ENCODE results near the gene OR1S1. TPM values are rescaled to one million over a fixed set of nuclear protein-coding genes. Genes with fewer than 3 reads are reported as not detected.

OR1S1 gene
- total RNA-seq, 2 experiments from 2014 or later, result not detected

DNA sequence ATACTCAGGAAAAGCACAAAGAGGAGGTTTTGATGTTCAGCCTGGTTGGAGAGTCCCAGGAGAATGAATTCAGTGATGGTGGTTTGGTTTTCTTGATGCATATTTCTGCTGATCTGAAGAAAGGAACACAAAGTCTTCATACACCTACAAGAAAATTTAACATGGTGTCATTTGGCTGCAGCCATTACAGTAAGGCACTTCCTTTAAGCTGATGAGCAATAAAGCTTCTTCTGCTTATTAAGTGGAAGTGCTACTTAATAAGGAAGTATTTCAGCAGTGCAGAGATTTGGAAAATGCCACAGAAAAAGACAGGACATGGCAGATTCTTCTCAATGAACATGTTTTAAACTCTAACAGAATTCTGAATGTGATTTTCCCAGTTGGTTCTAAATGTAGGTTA, 8.5 kb upstream of the OR1S1 start, which contains the start of gene OR1S2:
TSS of gene OR1S2 (minus strand) at position 101 of the 400 bp plus-strand sequence. CDS start at position 101, 0 bp downstream.
- H3K27ac ChIP-seq (ENCODE audit: low read depth in 1 of 2, low read length in 2 of 2), result no peak within 1 kb of the TSS
- H3K4me3 ChIP-seq (ENCODE audit: low read length), result no peak within 1 kb of the TSS
- intact Hi-C loops (cut with DNase I, micrococcal nuclease), result no loop called here
- H3K36me3 ChIP-seq (ENCODE audit: insufficient read depth, low read length), result no peaks in the 10 kb centered on the region
- peaks cover 50% of the 10 kb centered on the region for H3K27me3 Mint-ChIP-seq
- ATAC-seq (ENCODE audit: poor library complexity), result no peak
- no peak within 1 kb of the TSS for H3K27ac Mint-ChIP-seq
- H3K4me3 Mint-ChIP-seq, result no peak within 1 kb of the TSS
- TF ChIP-seq CTCF (IDR thresholded peaks at IDR 0.05), result no peak
- no peaks in the 10 kb centered on the region for H3K36me3 Mint-ChIP-seq (ENCODE audit: low read depth)
- no peaks in the 10 kb centered on the region for H3K4me1 ChIP-seq (ENCODE audit: insufficient read depth, low read length)
- ChIA-PET POLR2A (no interaction called here), CTCF (no interaction called here)
- DNase-seq, result no peak
- no peaks in the 10 kb centered on the region for H3K27me3 ChIP-seq (ENCODE audit: control insufficient read depth in 1 of 2, insufficient read depth in 2 of 2, low read length in 2 of 2)
- no peaks in the 10 kb centered on the region for H3K4me1 Mint-ChIP-seq (ENCODE audit: low read depth)
- peaks cover 6% of the 10 kb centered on the region for H3K9me3 Mint-ChIP-seq
- no peaks in the 10 kb centered on the region for H3K9me3 ChIP-seq (ENCODE audit: control insufficient read depth in 1 of 2, insufficient read depth in 1 of 2, low read length in 2 of 2)

GRCh38 chr11:58216476-58216875, 4.0 kb downstream of the OR1S1 start:
- no peak overlapping the region for H3K27ac Mint-ChIP-seq
- H3K27ac ChIP-seq (ENCODE audit: low read depth in 1 of 2, low read length in 2 of 2), result no peak overlapping the region
- no peak for TF ChIP-seq CTCF (IDR thresholded peaks at IDR 0.05)
- no peak for ATAC-seq (ENCODE audit: poor library complexity)
- no peaks in the 10 kb centered on the region for H3K4me1 Mint-ChIP-seq (ENCODE audit: low read depth)
- H3K27me3 Mint-ChIP-seq, result peaks cover 19% of the 10 kb centered on the region
- H3K4me1 ChIP-seq (ENCODE audit: insufficient read depth, low read length), result no peaks in the 10 kb centered on the region
- intact Hi-C loops (cut with DNase I, micrococcal nuclease), result no loop called here
- H3K4me3 ChIP-seq (ENCODE audit: low read length), result no peak overlapping the region
- H3K36me3 ChIP-seq (ENCODE audit: insufficient read depth, low read length), result no peaks in the 10 kb centered on the region
- H3K9me3 ChIP-seq (ENCODE audit: control insufficient read depth in 1 of 2, insufficient read depth in 1 of 2, low read length in 2 of 2), result no peaks in the 10 kb centered on the region
- no peak for DNase-seq
- CTCF ChIA-PET, result no interaction called here
- no peaks in the 10 kb centered on the region for H3K27me3 ChIP-seq (ENCODE audit: control insufficient read depth in 1 of 2, insufficient read depth in 2 of 2, low read length in 2 of 2)
- no peaks in the 10 kb centered on the region for H3K9me3 Mint-ChIP-seq
- H3K4me3 Mint-ChIP-seq, result no peak overlapping the region
- no peaks in the 10 kb centered on the region for H3K36me3 Mint-ChIP-seq (ENCODE audit: low read depth)
- POLR2A ChIA-PET, result no interaction called here

DNA sequence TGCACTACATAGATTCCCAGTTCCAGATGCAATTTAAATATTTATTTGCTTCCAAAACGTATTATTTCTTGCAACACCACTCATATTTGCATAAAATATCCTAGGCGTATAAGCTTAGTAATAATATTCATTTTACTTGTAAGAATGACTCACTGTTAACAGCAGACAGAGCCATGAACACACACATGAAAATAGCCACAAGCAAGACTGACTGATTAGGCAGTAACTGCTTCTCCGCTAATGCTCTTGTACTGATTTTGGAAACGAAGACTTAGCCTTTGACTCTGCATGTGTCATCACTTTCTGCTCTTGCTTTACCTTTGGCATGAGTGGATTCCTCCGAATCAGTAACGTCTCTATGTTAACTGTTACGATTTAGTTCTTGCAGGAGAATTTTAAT, 10.2 kb downstream of the OR1S1 start:
- ATAC-seq (ENCODE audit: poor library complexity) (no peak), DNase-seq (no peak)
- Histone ChIP-seq H3K36me3 (ENCODE audit: insufficient read depth, low read length) (no peaks in the 10 kb centered on the region), H3K9me3 (ENCODE audit: control insufficient read depth in 1 of 2, insufficient read depth in 1 of 2, low read length in 2 of 2) (peaks cover 0 to under 1% of the 10 kb centered on the region in 2 experiments), H3K4me1 (ENCODE audit: insufficient read depth, low read length) (no peaks in the 10 kb centered on the region), H3K27ac (ENCODE audit: low read depth in 1 of 2, low read length in 2 of 2) (no peak overlapping the region), H3K4me3 (ENCODE audit: low read length) (no peak overlapping the region), H3K27me3 (ENCODE audit: control insufficient read depth in 1 of 2, insufficient read depth in 2 of 2, low read length in 2 of 2) (no peaks in the 10 kb centered on the region)
- POLR2A ChIA-PET, result no interaction called here
- no peaks in the 10 kb centered on the region for H3K4me1 Mint-ChIP-seq (ENCODE audit: low read depth)
- no peak for TF ChIP-seq CTCF (IDR thresholded peaks at IDR 0.05)
- CTCF ChIA-PET, result no interaction called here
- H3K36me3 Mint-ChIP-seq (ENCODE audit: low read depth), result no peaks in the 10 kb centered on the region
- no peak overlapping the region for H3K4me3 Mint-ChIP-seq
- no peak overlapping the region for H3K27ac Mint-ChIP-seq
- peaks cover 19% of the 10 kb centered on the region for H3K27me3 Mint-ChIP-seq
- H3K9me3 Mint-ChIP-seq, result no peaks in the 10 kb centered on the region
- intact Hi-C loops (cut with DNase I, micrococcal nuclease), result no loop called here
